ENCODE data around the gene FRMD4A. TPM values are rescaled to one million over a fixed set of nuclear protein-coding genes. Genes with fewer than 3 reads are reported as not detected.

Gene FRMD4A
- total and polyA plus RNA-seq, 10 of the 15 experiments (the other 5 are each of a cell fraction or from before 2014, with no cell fraction given) = 17.8 to 75.2 (median 39.1) TPM

DNA sequence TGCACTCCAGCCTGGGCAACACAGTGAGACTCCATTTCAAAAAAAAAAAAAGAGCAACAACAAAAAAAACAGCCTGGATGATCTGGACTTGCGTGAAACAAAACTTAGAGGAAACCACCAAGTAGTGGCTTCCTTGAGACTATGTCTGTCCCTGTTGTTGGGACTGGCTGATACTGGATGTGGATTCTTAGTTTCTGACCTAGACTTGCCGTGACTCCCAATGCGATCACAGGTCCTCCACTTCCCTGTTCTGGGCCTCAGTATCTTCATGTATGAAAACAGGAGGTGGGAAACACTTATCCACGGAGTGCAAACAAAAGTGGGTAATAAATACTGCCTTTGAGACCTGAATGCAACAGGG is 618.3 kb downstream of the FRMD4A start:
- peak overlapping the region; percentile 89 for H3K4me2 ChIP-seq (ENCODE audit: control insufficient read depth, insufficient read depth)
- H4K20me1 ChIP-seq (ENCODE audit: control insufficient read depth, insufficient read depth) = no peaks in the 10 kb centered on the region
- H3K27ac ChIP-seq (ENCODE audit: control insufficient read depth, insufficient read depth) = peak overlapping the region; percentile 97
- SMC1A ChIA-PET (ENCODE audit: uncharacterized antibody, unreplicated experiment) = interaction anchor here (0.6 to 4.8 kb wide), 25 partner anchors 9 to 934 kb away, joined by 3 to 38 read pairs (median 6); no protein-coding TSS in a partner anchor
- H3K27me3 ChIP-seq (replicated peaks in 1 of 2; ENCODE audit: control insufficient read depth in 2 of 2, insufficient read depth in 2 of 2, low read length in 1 of 2) = no peaks in the 10 kb centered on the region
- no peaks in the 10 kb centered on the region for H3K9me3 ChIP-seq (replicated peaks; ENCODE audit: control insufficient read depth, insufficient read depth, low read length)
- H3K9ac ChIP-seq (ENCODE audit: control insufficient read depth, insufficient read depth, low read length) = peak overlapping the region; percentile 79
- peaks cover 20% of the 10 kb centered on the region for H3K79me2 ChIP-seq (ENCODE audit: control insufficient read depth, insufficient read depth, low read length)
- RAD21 ChIA-PET (ENCODE audit: unreplicated experiment) = interaction anchor here (1.0 to 3.3 kb wide), 16 partner anchors 8 to 64 kb away, joined by 3 to 24 read pairs (median 8); no protein-coding TSS in a partner anchor
- H3K4me1 ChIP-seq (ENCODE audit: control insufficient read depth, insufficient read depth, low read length) = peaks cover 37% of the 10 kb centered on the region
- POLR2A ChIA-PET = interaction anchor here (0.7 to 3.2 kb wide), 16 partner anchors 8 to 701 kb away, joined by 3 to 14 read pairs (median 6); no protein-coding TSS in a partner anchor
- CTCF ChIA-PET = interaction anchor here (0.7 to 2.9 kb wide), 6 partner anchors 12 to 64 kb away, joined by 3 to 10 read pairs (median 4); no protein-coding TSS in a partner anchor
- FAIRE-seq (no peak), ATAC-seq (peak; percentile 16; the same call in 2 of the 3 replicates), DNase-seq (ENCODE audit: low read depth, low spot score) (no peak)
- peak overlapping the region; percentile 17; the same call in 1 of the 2 replicates for H3K4me3 ChIP-seq
- H3K36me3 ChIP-seq (ENCODE audit: control insufficient read depth in 2 of 2, insufficient read depth in 2 of 2, low read length in 1 of 2) = no peaks in the 10 kb centered on the region; a peak in 1 of 4 replicates
- in situ Hi-C loops (cut with MboI) (no loop called here), intact Hi-C loops (cut with micrococcal nuclease; ENCODE audit: unreplicated experiment) (loop anchor here (5.0 kb wide), 1 partner anchor 45 kb away; no protein-coding TSS in a partner anchor)
- BruUV-seq (replicated peaks) = no TSS peak
- TF ChIP-seq, protein P1, sequence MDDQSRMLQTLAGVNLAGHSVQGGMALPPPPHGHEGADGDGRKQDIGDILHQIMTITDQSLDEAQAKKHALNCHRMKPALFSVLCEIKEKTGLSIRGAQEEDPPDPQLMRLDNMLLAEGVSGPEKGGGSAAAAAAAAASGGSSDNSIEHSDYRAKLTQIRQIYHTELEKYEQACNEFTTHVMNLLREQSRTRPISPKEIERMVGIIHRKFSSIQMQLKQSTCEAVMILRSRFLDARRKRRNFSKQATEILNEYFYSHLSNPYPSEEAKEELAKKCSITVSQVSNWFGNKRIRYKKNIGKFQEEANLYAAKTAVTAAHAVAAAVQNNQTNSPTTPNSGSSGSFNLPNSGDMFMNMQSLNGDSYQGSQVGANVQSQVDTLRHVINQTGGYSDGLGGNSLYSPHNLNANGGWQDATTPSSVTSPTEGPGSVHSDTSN (IDR thresholded peaks at IDR 0.05; ENCODE audit: insufficient replicate concordance, low read depth, low read length) = no peak
- TF ChIP-seq ASH2L (IDR thresholded peaks at IDR 0.05; ENCODE audit: borderline replicate concordance, low read depth) (no peak), RUNX3 (IDR thresholded peaks at IDR 0.05; ENCODE audit: low read length) (peak; percentile 17; the same call in 1 of the 2 replicates)
- H2AFZ ChIP-seq (ENCODE audit: control insufficient read depth, low read depth, low read length) = peak overlapping the region; percentile 26
- 35% methylated on average over 4 of the region's 4 CpGs for WGBS (ENCODE audit: insufficient coverage, insufficient replicate concordance, low lambda C conversion rate, missing lambda C conversion rate)

DNA sequence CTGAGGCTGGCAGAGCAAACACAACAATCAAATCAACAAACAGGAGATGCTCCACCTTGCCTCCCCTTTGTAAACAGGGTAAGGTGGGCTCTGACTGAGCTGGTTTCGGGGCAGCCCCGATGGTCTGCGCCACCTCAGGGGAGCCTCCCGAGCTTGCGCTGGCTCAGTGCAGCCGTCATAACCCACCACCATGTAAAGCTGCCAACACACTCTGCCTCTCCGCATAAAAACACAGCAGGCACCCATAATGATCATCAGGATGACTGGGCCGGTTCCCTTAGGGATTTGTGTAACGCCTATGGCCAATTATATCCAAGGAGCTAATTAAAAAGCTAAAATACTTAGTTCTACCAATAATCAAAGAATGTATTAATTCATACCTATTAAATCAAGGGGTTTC is 619.4 kb downstream of the FRMD4A start:
- H3K9me3 ChIP-seq (replicated peaks; ENCODE audit: control insufficient read depth, insufficient read depth, low read length) = no peaks in the 10 kb centered on the region
- POLR2A ChIA-PET = interaction anchor here (0.5 to 1.7 kb wide), 6 partner anchors 12 to 55 kb away, joined by 3 to 6 read pairs (median 3); no protein-coding TSS in a partner anchor
- RAD21 ChIA-PET (ENCODE audit: unreplicated experiment) = interaction anchor here (0.7 to 1.6 kb wide), 4 partner anchors 12 to 76 kb away, joined by 3 to 5 read pairs (median 4); no protein-coding TSS in a partner anchor
- 91% methylated on average over 9 of the region's 9 CpGs for whole genome bisulfite sequencing (ENCODE audit: insufficient coverage, insufficient replicate concordance, low lambda C conversion rate, missing lambda C conversion rate)
- no peaks in the 10 kb centered on the region for H4K20me1 ChIP-seq (ENCODE audit: control insufficient read depth, insufficient read depth)
- CTCF ChIA-PET = interaction anchor here (0.8 to 1.2 kb wide), 3 partner anchors 52 to 66 kb away, joined by 3 to 4 read pairs (median 3); no protein-coding TSS in a partner anchor
- no peak overlapping the region for H3K4me3 ChIP-seq
- TF ChIP-seq, protein P2, sequence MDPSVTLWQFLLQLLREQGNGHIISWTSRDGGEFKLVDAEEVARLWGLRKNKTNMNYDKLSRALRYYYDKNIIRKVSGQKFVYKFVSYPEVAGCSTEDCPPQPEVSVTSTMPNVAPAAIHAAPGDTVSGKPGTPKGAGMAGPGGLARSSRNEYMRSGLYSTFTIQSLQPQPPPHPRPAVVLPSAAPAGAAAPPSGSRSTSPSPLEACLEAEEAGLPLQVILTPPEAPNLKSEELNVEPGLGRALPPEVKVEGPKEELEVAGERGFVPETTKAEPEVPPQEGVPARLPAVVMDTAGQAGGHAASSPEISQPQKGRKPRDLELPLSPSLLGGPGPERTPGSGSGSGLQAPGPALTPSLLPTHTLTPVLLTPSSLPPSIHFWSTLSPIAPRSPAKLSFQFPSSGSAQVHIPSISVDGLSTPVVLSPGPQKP (IDR thresholded peaks at IDR 0.05; ENCODE audit: low read depth, low read length) = no peak
- TF ChIP-seq MYC (IDR thresholded peaks at IDR 0.05; ENCODE audit: insufficient read depth, insufficient read length, insufficient replicate concordance, low read length, severe bottlenecking) (no peak), IKZF1 (conservative IDR thresholded peaks at IDR 0.05) (no peak), NR2C2 (IDR thresholded peaks at IDR 0.05; ENCODE audit: borderline replicate concordance, control insufficient read depth, insufficient read length, low read depth) (no peak), HDGF (IDR thresholded peaks at IDR 0.05) (no peak), MTA2 (IDR thresholded peaks at IDR 0.05; ENCODE audit: low read depth) (no peak)
- TF ChIP-seq, protein P3, sequence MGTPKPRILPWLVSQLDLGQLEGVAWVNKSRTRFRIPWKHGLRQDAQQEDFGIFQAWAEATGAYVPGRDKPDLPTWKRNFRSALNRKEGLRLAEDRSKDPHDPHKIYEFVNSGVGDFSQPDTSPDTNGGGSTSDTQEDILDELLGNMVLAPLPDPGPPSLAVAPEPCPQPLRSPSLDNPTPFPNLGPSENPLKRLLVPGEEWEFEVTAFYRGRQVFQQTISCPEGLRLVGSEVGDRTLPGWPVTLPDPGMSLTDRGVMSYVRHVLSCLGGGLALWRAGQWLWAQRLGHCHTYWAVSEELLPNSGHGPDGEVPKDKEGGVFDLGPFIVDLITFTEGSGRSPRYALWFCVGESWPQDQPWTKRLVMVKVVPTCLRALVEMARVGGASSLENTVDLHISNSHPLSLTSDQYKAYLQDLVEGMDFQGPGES (IDR thresholded peaks at IDR 0.05) = no peak
- H3K4me1 ChIP-seq (ENCODE audit: control insufficient read depth, insufficient read depth, low read length) = peaks cover 37% of the 10 kb centered on the region
- no peaks in the 10 kb centered on the region; a peak in 1 of 4 replicates for H3K36me3 ChIP-seq (ENCODE audit: control insufficient read depth in 2 of 2, insufficient read depth in 2 of 2, low read length in 1 of 2)
- SMC1A ChIA-PET (ENCODE audit: uncharacterized antibody, unreplicated experiment) = interaction anchor here (0.7 to 4.8 kb wide), 14 partner anchors 8 to 101 kb away, joined by 3 to 38 read pairs (median 6); no protein-coding TSS in a partner anchor
- FAIRE-seq (no peak), ATAC-seq (no peak), DNase-seq (ENCODE audit: low read depth, low spot score) (no peak)
- no TSS peak for BruUV-seq (replicated peaks)
- no peaks in the 10 kb centered on the region for H3K27me3 ChIP-seq (replicated peaks in 1 of 2; ENCODE audit: control insufficient read depth in 2 of 2, insufficient read depth in 2 of 2, low read length in 1 of 2)
- in situ Hi-C loops (cut with MboI) (no loop called here), intact Hi-C loops (cut with micrococcal nuclease; ENCODE audit: unreplicated experiment) (loop anchor here (5.0 kb wide), 1 partner anchor 46 kb away; no protein-coding TSS in a partner anchor)
- no peak overlapping the region for H2AFZ ChIP-seq (ENCODE audit: control insufficient read depth, low read depth, low read length)
- peak overlapping the region; percentile 97 for H3K27ac ChIP-seq (ENCODE audit: control insufficient read depth, insufficient read depth)
- peaks cover 32% of the 10 kb centered on the region for H3K79me2 ChIP-seq (ENCODE audit: control insufficient read depth, insufficient read depth, low read length)
- no peak overlapping the region for H3K9ac ChIP-seq (ENCODE audit: control insufficient read depth, insufficient read depth, low read length)
- peak overlapping the region; percentile 89; the same call in 1 of the 2 replicates for H3K4me2 ChIP-seq (ENCODE audit: control insufficient read depth, insufficient read depth)

All from GM12878 (cell line).